ENCODE data around the gene CFAP410. TPM values are rescaled to one million over a fixed set of nuclear protein-coding genes. Genes with fewer than 3 reads are reported as not detected.
A peak's percentile ranks its signal among the peaks of the same experiment; 100 is the strongest.
"Not testable (repeated sequence)": the region's sequence is repeated elsewhere in the genome, so short reads cannot be mapped to it uniquely, and the experiment has no call there.

Gene CFAP410
- total and polyA plus RNA-seq, 12 donors = 10.9 to 34.7 (median 13.9) TPM

GRCh38 chr21:44347911-44348451, 8.8 kb upstream of the CFAP410 start:
- no peak for TF ChIP-seq CTCF (IDR thresholded peaks at IDR 0.05)
- Histone ChIP-seq H3K4me1 (peaks cover 0 to 28% (median 0%) of the 10 kb centered on the region in 9 donors), H3K36me3 (no peaks in the 10 kb centered on the region), H3K27ac (no peak overlapping the region), H3K4me3 (no peak overlapping the region), H3K27me3 (peaks cover 12 to 60% (median 46%) of the 10 kb centered on the region in 7 donors), H3K9me3 (no peaks in the 10 kb centered on the region)
- DNase-seq = no peak
- intact Hi-C loops (cut with DNase I) = loop anchor here in 2 of 10 donors (10.0 kb wide), 2 partner anchors 107 to 127 kb away; partner anchors contain the start of gene LRRC3 (in 1 of the 2)
- no peak for ATAC-seq
- 57% methylated on average over 22 of the region's 22 CpGs for WGBS, 2 donors

DNA sequence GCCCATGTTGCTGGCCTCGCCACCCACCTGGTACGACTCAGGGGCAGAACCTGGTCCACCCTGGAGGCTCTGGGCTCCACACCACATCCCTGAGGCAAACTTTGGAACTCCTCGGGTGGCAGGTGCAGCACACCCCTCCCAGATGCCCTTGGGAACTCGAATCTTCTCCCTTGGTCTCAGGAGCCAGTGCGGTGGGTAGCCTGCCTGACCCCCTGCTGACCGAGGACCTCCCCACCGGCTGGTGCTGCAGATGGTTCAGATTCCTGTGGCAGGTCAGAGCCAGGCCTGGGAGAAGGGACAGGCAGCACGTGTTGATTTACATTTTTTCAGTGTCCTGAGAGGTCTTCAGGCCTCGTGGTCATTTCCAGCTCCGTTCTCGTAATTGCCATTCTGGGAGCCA, 6.3 kb upstream of the CFAP410 start:
- Histone ChIP-seq H3K9me3 (no peaks in the 10 kb centered on the region), H3K36me3 (no peaks in the 10 kb centered on the region), H3K4me3 (no peak overlapping the region), H3K4me1 (peaks cover 0 to 3% (median 0%) of the 10 kb centered on the region in 9 donors), H3K27me3 (peaks cover 12 to 35% (median 24%) of the 10 kb centered on the region in 7 donors), H3K27ac (no peak overlapping the region)
- ATAC-seq = no peak
- intact Hi-C loops (cut with DNase I) = loop anchor here in 2 of 10 donors (10.0 kb wide), 2 partner anchors 109 to 129 kb away; partner anchors contain the start of gene LRRC3 (in 1 of the 2)
- 62% methylated on average over 11 of the region's 11 CpGs for WGBS, 2 donors
- DNase-seq = no peak
- TF ChIP-seq CTCF (IDR thresholded peaks at IDR 0.05) = no peak

- no peak for DNase-seq
- peaks cover 7 to 31% (median 19%) of the 10 kb centered on the region in 7 donors for H3K27me3 ChIP-seq
- no peaks in the 10 kb centered on the region for H3K36me3 ChIP-seq
Observed at GRCh38 chr21:44344541-44345183, 5.5 kb upstream of the CFAP410 start.

GRCh38 chr21:44342981-44343380, 3.8 kb upstream of the CFAP410 start:
- Histone ChIP-seq H3K27me3 (peaks cover 0 to 15% (median 3%) of the 10 kb centered on the region in 7 donors), H3K4me1 (peaks cover 5 to 15% (median 14%) of the 10 kb centered on the region in 9 donors)
- 78 to 81% methylated on average over 8 of the region's 8 CpGs for WGBS, 2 donors
- not testable (repeated sequence) for ATAC-seq, DNase-seq, H3K4me3 ChIP-seq, H3K27ac ChIP-seq, H3K36me3 ChIP-seq, H3K9me3 ChIP-seq
- intact Hi-C loops (cut with DNase I) = loop anchor here in 2 of 10 donors (10.0 kb wide), 2 partner anchors 112 to 132 kb away; partner anchors contain the start of gene LRRC3 (in 1 of the 2)

More at GRCh38 chr21:44344541-44345183, 5.5 kb upstream of the CFAP410 start:
- no peak for TF ChIP-seq CTCF (IDR thresholded peaks at IDR 0.05)
- intact Hi-C loops (cut with DNase I) = loop anchor here in 2 of 10 donors (10.0 kb wide), 2 partner anchors 110 to 130 kb away; partner anchors contain the start of gene LRRC3 (in 1 of the 2)
- Histone ChIP-seq H3K27ac (no peak overlapping the region), H3K9me3 (no peaks in the 10 kb centered on the region), H3K4me1 (peaks cover 4 to 8% (median 6%) of the 10 kb centered on the region in 9 donors), H3K4me3 (no peak overlapping the region)
- WGBS, 2 donors = 79 to 81% methylated on average over 17 of the region's 17 CpGs
- ATAC-seq = peak in 1 of 8 donors; percentile 18

DNA sequence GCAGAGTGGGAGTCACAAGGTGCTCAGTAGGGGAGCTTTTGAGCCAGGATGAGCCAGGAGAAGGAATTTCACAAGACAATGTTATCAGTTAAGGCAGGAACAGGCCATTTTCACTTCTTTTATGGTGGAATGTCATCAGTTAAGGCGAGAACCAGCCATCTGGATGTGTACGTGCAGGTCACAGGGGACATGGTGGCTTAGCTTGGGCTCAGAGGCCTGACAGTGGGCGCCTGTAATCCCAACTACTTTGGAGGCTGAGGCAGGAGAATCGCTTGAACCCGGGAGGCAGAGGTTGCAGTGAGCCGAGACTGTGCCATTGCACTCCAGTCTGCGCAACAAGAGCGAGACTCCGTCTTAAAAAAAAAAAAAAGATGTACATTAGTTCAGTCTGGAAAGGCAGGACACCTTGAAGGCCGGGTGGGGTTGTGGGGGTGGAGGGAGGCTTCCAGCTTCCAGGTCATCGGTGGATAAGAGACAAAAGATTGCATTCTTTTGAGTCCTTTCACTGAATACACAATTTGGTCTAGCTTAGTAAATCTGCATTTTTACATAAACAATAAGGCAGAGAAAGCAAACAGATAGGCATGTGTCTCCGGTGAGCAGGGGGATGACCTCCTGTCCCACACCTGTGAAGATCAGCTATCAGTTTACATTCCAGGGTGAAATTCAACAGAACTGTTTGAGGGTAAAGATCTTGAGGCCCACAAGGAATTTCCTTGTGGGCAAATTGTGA, 2.7 kb upstream of the CFAP410 start:
- not testable (repeated sequence) for H3K4me3 ChIP-seq, H3K9me3 ChIP-seq, H3K36me3 ChIP-seq, ATAC-seq, H3K27ac ChIP-seq, DNase-seq
- Histone ChIP-seq H3K27me3 (peaks cover 0 to 12% (median 0%) of the 10 kb centered on the region in 7 donors), H3K4me1 (peaks cover 5 to 22% (median 18%) of the 10 kb centered on the region in 9 donors)
- WGBS, 2 donors = 73 to 74% methylated on average over 12 of the region's 12 CpGs
- intact Hi-C loops (cut with DNase I) = loop anchor here in 2 of 10 donors (10.0 kb wide), 2 partner anchors 113 to 133 kb away; partner anchors contain the start of gene LRRC3 (in 1 of the 2)

All from heart right ventricle (tissue), 16 donors.